Ovary (tissue), 3 donors: ENCODE results near the gene ARV1.

Experiments used
- EP300 ChIP-seq: sonication (generic); formaldehyde crosslinking; IDR thresholded peaks from one replicate; pipeline ENCODE4 v1.6.1; 2017; ENCODE audit warnings: antibody characterized with exemption
- POLR2A ChIP-seq: fragments of 450-650 bp; IDR thresholded peaks from one replicate; pipeline ENCODE4 v1.6.1; 2017; ENCODE audit warnings: antibody characterized with exemption, mild to moderate bottlenecking, moderate library complexity
- TF ChIP-seq, protein P1 (sequence below), 3 donors: fragments of 450-650 bp in 2 of 3; fragments of 200-600 bp in 1 of 3; IDR thresholded peaks; one replicate each; pipeline versions ENCODE4 v1.5.1 to v1.8.0; 2016 to 2022; ENCODE audit warnings: antibody characterized with exemption in 3 of 3, mild to moderate bottlenecking in 1 of 3
- donor health status: DM: no; HTN: no; CAD: no.

DNA sequence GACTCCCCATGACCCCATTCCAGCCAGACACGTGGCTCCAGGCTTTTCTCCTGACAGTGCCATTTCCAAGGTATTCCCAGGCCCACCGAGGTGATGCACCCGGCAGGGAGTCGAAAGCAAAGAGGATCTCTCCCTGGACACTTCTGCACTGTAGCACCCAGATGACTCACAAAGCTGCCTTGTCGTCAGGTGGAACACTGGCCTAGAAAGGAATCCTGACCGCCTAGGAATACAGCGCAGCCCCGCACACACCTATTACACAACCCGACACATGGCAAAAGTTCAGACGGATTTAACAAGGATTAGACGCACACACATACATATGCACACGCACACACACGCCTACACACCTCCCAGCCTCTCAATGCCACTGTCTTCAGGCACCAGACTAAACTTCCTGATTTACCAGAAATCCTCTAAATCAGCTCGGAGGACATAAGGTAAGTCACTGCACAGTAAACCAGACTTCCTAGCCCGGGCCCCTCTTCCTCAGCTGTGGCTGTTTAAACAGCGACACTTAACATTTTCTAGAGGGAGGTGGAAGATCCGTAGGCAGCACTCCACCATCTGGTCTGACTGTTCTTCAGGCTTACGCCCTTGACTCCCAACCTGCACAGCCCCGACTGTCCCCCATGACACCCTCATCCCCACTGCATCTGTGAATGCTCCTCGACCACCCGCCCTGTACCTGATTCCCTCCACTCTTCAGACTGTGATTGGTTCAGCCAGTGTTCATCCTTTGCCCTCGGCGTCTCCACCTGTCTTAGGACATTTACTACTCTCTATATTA, 48.4 kb downstream of the ARV1 start:
- TF ChIP-seq, protein P1, sequence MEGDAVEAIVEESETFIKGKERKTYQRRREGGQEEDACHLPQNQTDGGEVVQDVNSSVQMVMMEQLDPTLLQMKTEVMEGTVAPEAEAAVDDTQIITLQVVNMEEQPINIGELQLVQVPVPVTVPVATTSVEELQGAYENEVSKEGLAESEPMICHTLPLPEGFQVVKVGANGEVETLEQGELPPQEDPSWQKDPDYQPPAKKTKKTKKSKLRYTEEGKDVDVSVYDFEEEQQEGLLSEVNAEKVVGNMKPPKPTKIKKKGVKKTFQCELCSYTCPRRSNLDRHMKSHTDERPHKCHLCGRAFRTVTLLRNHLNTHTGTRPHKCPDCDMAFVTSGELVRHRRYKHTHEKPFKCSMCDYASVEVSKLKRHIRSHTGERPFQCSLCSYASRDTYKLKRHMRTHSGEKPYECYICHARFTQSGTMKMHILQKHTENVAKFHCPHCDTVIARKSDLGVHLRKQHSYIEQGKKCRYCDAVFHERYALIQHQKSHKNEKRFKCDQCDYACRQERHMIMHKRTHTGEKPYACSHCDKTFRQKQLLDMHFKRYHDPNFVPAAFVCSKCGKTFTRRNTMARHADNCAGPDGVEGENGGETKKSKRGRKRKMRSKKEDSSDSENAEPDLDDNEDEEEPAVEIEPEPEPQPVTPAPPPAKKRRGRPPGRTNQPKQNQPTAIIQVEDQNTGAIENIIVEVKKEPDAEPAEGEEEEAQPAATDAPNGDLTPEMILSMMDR (IDR thresholded peaks at IDR 0.05) = no peak
- TF ChIP-seq POLR2A (no peak), EP300 (no peak)
